IPS-11a (cell line): Measurements from ENCODE around the gene AMBRA1.
A peak's percentile ranks its signal among the peaks of the same experiment; 100 is the strongest.

Experiments
- H3K4me3 ChIP-seq: one replicate; pipeline ENCODE4 v1.5.1; 2013; ENCODE audit warnings: low read depth, low read length, control low read depth

AMBRA1 gene

GRCh38 chr11:46617134-46617971 lies 23.5 kb upstream of the AMBRA1 start, which contains the start of the genes ATG13 and HARBI1:
TSS of gene ATG13 (plus strand) at chr11:46617553. CDS start at chr11:46644292, 26,739 bp downstream.
TSS of gene HARBI1 (minus strand) at chr11:46617227. CDS start at chr11:46616237, 990 bp downstream.
- H3K4me3 ChIP-seq = peak within 1 kb of the TSS; percentile 97

GRCh38 chr11:46616551-46617133 lies 22.8 kb upstream of the AMBRA1 start:
- H3K4me3 ChIP-seq = peak overlapping the region; percentile 97

DNA sequence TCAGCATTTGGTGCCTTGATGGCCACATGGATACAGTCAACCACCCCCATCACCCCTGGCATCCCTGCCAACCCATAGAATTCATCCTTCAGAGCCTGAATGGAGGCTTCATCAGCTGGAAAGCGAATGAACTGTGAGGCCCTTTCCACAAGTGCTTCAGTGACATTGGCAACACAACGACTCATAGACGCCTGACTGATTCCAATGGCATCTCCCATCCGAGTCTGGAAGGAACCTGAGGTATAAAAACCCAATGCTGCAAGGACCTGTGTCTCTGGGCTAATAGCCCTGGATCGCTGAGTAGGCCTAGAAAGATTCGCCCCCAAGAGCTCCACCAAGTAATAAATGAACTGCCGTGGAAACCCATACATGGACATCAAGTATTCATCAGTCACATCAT lies 21.9 kb upstream of the AMBRA1 start:
- no peak overlapping the region for H3K4me3 ChIP-seq

- H3K4me3 ChIP-seq = no peak overlapping the region
Measured at GRCh38 chr11:46612326-46612725, 18.5 kb upstream of the AMBRA1 start.

DNA sequence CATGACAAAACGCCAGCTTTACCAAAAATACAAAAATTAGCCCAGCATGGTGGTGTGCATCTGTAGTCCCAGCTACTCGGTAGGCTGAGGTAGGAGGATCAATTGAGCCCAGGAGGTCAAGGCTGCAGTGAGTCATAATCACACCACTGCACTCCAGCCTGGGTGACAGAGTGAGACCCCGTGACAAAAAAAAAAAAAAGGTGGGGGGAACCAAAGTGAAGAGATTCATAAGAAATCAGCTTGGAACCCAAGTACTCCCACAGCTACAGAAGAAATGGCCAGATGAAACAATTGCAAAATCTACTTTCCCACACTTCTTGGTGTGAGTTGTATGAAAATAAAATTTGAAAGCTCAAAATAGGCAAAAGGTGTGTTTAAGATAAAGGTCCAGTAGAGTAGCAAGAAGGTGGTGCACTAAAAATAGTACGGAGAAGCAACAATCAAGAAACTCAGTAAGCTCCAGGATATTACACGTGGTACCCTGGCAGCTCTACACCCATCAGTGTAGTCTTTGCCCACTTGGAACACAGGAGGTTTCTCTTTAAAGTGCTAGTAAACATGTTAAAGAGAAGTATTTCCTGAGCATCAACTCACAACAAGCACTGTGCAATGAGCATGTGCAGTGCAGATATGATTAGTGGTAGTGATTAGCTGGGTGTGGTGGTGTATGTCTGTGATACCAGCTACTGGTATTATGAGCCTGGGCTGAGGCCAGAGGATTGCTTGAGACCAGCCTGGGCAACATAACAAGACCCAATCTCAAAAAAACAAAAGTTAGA lies 17.9 kb upstream of the AMBRA1 start:
- H3K4me3 ChIP-seq = no peak overlapping the region

DNA sequence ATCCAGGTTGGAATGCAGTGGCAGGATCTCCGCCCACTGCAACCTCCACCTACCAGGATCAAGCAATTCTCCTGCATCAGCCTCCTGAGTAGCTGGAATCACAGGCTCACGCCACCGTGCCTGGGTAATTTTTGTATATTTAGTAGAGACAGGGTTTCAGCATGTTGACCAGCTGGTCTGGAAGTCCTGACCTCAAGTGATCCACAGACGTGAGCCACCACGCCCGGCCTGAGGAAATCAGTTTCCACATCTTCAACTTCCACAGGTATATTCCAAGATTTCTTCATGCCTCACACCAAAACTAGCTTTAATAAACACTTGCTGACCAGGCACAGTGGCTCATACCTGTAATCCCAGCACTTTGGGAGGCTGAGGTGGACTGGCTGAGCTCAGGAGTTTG lies 15.6 kb upstream of the AMBRA1 start:
- no peak overlapping the region for H3K4me3 ChIP-seq

- no peak overlapping the region for H3K4me3 ChIP-seq
Measured at GRCh38 chr11:46607516-46607915, 13.7 kb upstream of the AMBRA1 start.

GRCh38 chr11:46604796-46605195 lies 11.0 kb upstream of the AMBRA1 start:
- H3K4me3 ChIP-seq = no peak overlapping the region

DNA sequence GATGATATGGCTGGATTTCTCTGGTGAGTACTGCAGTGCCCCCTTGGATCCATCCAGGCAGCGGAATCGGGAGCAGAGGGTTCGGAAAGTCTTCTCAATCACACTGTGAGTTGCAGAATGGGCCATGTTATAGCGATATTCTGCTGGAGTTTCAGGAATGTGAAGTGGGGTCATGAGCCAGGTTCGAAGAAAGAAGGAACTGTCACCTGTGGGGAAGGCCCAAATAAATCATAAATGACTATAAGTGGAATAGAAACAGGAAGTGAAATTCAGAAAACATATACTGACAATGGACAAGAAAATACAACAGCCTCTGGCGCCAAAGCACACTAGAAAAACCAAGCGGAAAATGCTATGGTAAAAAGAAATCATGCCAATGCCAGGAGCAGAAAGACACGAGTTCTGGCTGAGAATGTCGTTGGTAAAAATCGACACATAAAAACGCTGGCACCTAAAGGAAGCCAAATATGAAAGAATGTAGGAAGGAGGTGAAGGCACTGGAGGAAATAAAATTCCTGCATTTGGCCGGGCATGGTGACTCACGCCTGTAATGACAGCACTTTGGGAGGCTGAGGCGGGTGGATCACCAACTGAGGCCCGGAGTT lies 10.0 kb upstream of the AMBRA1 start:
- no peak overlapping the region for H3K4me3 ChIP-seq

DNA sequence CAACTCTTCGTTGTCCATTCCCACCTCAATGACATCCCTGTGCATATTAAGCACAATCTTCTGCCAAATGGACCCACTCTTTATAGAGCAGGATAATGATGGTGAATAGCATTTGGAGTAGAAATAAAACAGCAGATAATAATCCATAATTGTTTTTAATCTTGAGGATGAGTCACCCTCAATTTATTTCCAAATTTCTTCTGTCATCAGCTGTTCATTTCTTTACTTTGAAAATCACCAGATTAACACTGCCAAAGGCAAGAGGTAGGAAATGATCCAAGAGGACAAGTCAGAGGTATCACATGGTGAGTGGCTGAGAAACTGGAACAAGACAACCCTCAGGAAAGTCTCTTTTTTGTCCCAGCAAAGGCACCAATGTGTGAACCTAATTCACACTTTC lies 7.3 kb upstream of the AMBRA1 start:
- H3K4me3 ChIP-seq = no peak overlapping the region

DNA sequence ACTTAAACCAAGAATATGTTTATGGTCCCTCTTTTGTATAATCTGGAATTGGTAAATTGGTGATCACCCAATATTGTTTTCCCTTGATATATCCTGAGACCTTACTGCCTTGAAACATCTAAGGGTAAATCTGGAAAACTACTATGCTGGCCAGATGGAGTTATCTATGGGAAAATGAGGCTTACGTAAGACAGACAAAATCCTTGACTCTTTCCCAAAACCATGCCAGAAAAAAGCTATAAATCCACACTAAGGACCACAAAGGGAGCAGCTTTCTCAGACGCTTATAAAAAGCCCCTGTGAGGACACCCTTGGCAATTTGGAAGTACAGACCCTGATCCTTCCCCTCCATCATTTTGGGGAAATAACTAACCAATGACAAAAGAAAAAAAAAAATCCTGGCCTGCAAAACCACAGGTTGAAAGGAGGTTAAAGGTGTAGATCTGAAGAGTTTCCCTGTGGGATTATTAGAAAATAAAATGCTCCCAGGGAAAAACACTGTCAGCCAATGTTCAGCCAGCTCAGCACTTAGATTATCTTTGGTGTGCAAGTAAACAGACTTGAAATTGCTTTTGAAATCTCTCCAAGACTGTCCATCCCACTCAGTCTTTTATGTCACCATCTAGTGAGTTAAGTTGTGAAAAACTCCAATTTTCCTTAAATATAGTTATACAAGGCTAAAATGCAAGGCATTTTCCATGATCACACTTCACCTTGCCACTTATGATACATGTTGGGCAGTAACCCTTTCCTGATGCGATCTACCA lies 6.6 kb upstream of the AMBRA1 start:
- H3K4me3 ChIP-seq = no peak overlapping the region

DNA sequence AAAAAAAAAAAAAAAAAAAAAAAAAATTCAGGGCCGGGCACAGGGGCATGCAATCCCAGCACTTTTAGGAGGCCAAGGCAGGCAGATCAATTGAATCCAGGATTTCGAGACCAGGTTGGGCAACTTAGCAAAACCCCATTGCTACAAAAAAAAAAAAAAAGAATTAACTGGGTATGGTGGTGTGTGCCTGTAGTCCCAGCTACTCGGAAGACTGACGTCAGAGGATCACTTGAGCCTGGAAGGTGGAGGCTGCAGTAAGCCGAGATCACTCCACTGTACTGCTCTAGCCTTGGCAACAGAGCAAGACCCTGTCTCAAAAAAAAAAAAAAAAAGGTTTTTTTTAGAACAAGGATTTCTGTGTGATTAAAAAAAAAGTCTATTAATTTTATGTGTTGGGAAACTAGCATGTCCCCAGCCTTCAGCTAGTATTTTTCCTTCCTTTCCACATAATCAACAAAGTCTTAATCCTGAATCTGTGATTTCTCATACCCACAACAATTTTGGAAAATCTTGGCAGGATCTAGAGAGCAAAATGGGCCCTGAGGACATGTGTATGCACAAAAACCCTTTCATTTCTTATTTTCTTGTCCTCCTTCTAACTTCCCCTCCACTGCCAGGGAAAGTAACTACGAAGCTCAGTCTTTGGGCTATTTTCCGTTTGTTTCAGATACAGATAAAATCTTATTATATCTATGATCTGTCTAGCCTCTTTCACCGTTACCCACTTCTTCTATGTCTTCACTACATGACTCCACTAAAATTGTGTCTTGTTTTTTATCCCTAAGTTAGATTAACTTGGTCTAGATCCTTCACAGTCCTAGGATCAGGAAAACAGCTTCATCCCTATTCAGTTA lies 5.7 kb upstream of the AMBRA1 start:
- no peak overlapping the region for H3K4me3 ChIP-seq

GRCh38 chr11:46597609-46598219 lies 3.9 kb upstream of the AMBRA1 start:
- H3K4me3 ChIP-seq = no peak overlapping the region

DNA sequence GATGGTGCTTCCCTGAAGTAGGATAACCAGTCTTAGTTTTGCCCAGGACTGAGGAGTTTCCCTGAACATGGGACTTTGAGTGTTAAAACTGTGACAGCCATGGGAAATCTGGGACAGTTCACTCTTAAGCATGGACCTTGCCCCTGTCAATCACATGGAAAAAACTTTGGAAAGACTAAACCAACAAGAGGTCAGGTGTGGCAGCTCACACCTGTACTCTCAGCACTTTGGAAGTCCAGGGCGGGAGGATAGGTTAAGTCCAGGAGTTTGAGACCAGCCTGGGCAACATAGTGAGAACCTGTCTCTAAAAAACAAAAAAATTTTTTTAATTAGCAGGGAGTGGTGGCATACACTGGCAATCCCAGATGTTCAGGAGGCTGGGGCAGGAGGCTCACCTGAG lies 3.3 kb upstream of the AMBRA1 start:
- H3K4me3 ChIP-seq = no peak overlapping the region

DNA sequence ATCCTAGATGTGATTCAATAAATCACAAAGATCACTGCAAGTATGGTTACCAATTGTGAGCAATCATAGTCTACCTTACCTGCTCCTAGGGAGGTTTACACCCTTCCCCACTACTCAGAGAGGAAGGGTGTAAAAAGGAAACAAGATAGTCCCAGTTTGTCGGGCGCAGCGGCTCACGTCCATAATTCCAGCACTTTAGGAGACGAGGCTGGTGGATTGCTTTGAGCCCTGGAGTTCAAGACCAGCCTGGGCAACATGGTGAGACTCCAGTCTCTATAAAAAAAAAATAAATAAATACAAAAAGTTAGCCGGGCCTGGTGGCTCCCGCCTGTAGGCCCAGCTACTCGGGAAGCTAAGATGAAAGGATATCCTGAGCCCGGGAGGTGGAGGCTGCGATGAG lies 962 bp upstream of the AMBRA1 start:
- no peak overlapping the region for H3K4me3 ChIP-seq

GRCh38 chr11:46594374-46594700 lies 514 bp upstream of the AMBRA1 start:
- H3K4me3 ChIP-seq = peak overlapping the region; percentile 93

- H3K4me3 ChIP-seq = no peak overlapping the region
Measured at GRCh38 chr11:46590740-46591605, 2.9 kb downstream of the AMBRA1 start.

DNA sequence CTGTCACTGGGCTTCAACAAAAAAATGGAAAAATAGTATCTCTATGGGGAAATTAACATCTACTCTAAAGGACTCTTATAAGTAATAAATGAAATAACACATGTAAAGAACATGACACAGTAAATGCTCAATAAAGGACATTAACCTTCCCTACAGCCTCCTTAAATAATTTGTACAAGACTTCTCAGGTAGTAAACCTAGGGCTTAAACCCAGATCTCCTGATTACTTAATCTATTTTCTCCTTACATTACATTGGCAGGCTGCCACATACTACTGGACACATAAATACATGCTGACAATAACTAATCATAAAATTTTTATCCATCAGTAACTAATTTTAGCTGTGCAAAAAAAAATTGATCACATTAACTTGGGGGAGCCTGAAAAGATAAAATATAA lies 4.9 kb downstream of the AMBRA1 start:
- no peak overlapping the region for H3K4me3 ChIP-seq
